ENCODE measurements around the gene OPRD1. TPM values are rescaled to one million over a fixed set of nuclear protein-coding genes. Genes with fewer than 3 reads are reported as not detected.

The OPRD1 gene
- total and polyA plus RNA-seq, 4 donors: 0.01 TPM; not detected in 3

DNA sequence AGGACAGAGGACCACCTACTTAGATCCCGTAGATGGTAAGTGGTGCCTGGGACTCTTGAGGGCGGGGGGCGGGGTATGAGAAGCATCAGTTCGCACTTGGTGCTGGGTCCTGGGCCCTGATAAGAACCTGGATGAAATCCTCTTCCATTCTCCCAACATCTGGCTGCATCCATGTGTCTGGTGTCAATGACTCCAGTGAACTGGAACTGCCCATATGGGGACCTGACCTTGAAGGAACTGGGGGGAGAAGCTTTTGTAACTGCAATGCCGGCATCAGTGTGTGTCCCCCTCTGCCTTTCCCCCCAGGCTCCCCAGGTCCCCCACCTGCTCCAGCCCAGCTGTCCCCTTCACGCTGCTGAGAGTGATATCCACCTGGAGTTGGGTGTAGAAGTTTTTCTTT, 52.7 kb downstream of the OPRD1 start:
- H3K36me3 ChIP-seq (ENCODE audit: control insufficient read depth in 4 of 4, insufficient read depth in 3 of 4, low read depth in 1 of 4, low read length in 3 of 4): no peaks in the 10 kb centered on the region
- WGBS: 79% methylated on average over 6 of the region's 6 CpGs

GRCh38 chr1:28865997-28866650, 54.2 kb downstream of the OPRD1 start:
- WGBS: 84% methylated on average over 10 of the region's 10 CpGs
- DNase-seq (ENCODE audit: low spot score): no peak
- no peak overlapping the region for H3K27ac ChIP-seq (ENCODE audit: low read depth in 1 of 2, low read length in 2 of 2)
- H3K36me3 ChIP-seq (ENCODE audit: control insufficient read depth in 4 of 4, insufficient read depth in 3 of 4, low read depth in 1 of 4, low read length in 3 of 4): no peaks in the 10 kb centered on the region
- TF ChIP-seq RAD21 (IDR thresholded peaks at IDR 0.05): no peak
- no peak for TF ChIP-seq NR2F2 (IDR thresholded peaks at IDR 0.05)
- no peak for TF ChIP-seq FOXA1 (IDR thresholded peaks at IDR 0.05)
- TF ChIP-seq TAF1 (conservative IDR thresholded peaks at IDR 0.05): no peak
- no peak for TF ChIP-seq EGR1 (IDR thresholded peaks at IDR 0.05; ENCODE audit: low read depth in 2 of 2)
- no peak for TF ChIP-seq FOXA2 (IDR thresholded peaks at IDR 0.05)
- TF ChIP-seq, protein P1, sequence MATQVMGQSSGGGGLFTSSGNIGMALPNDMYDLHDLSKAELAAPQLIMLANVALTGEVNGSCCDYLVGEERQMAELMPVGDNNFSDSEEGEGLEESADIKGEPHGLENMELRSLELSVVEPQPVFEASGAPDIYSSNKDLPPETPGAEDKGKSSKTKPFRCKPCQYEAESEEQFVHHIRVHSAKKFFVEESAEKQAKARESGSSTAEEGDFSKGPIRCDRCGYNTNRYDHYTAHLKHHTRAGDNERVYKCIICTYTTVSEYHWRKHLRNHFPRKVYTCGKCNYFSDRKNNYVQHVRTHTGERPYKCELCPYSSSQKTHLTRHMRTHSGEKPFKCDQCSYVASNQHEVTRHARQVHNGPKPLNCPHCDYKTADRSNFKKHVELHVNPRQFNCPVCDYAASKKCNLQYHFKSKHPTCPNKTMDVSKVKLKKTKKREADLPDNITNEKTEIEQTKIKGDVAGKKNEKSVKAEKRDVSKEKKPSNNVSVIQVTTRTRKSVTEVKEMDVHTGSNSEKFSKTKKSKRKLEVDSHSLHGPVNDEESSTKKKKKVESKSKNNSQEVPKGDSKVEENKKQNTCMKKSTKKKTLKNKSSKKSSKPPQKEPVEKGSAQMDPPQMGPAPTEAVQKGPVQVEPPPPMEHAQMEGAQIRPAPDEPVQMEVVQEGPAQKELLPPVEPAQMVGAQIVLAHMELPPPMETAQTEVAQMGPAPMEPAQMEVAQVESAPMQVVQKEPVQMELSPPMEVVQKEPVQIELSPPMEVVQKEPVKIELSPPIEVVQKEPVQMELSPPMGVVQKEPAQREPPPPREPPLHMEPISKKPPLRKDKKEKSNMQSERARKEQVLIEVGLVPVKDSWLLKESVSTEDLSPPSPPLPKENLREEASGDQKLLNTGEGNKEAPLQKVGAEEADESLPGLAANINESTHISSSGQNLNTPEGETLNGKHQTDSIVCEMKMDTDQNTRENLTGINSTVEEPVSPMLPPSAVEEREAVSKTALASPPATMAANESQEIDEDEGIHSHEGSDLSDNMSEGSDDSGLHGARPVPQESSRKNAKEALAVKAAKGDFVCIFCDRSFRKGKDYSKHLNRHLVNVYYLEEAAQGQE (IDR thresholded peaks at IDR 0.05): no peak
- TF ChIP-seq SP1 (IDR thresholded peaks at IDR 0.05): no peak
- TF ChIP-seq HNF4A (conservative IDR thresholded peaks at IDR 0.05): no peak
- no peak for TF ChIP-seq YY1 (IDR thresholded peaks at IDR 0.05)
- no peaks in the 10 kb centered on the region for H3K9me3 ChIP-seq (ENCODE audit: control insufficient read depth in 4 of 4, low read length in 3 of 4)
- H3K9ac ChIP-seq (ENCODE audit: low read depth in 1 of 2, low read length in 2 of 2): no peak overlapping the region
- no peaks in the 10 kb centered on the region for H3K27me3 ChIP-seq (ENCODE audit: control insufficient read depth in 4 of 4, insufficient read depth in 4 of 4, low read length in 3 of 4)
- H3K4me3 ChIP-seq (ENCODE audit: low read depth in 1 of 3, low read length in 3 of 3): no peak overlapping the region
- peaks cover 0 to 2% (median 0%) of the 10 kb centered on the region in 4 donors for H3K4me1 ChIP-seq (ENCODE audit: control insufficient read depth in 4 of 4, insufficient read depth in 4 of 4, low read length in 3 of 4)

More for the DNA sequence above, 52.7 kb downstream of the OPRD1 start:
- TF ChIP-seq MAX (IDR thresholded peaks at IDR 0.05): no peak
- no peak for TF ChIP-seq HNF4A (conservative IDR thresholded peaks at IDR 0.05)
- TF ChIP-seq NR2F2 (IDR thresholded peaks at IDR 0.05): no peak
- TF ChIP-seq, protein P1 (IDR thresholded peaks at IDR 0.05): no peak
- TF ChIP-seq FOXA2 (IDR thresholded peaks at IDR 0.05): no peak
- no peak for TF ChIP-seq SP1 (IDR thresholded peaks at IDR 0.05)
- no peak overlapping the region for H3K27ac ChIP-seq (ENCODE audit: low read depth in 1 of 2, low read length in 2 of 2)
- no peak overlapping the region for H3K9ac ChIP-seq (ENCODE audit: low read depth in 1 of 2, low read length in 2 of 2)
- no peak overlapping the region for H3K4me3 ChIP-seq (ENCODE audit: low read depth in 1 of 3, low read length in 3 of 3)
- no peaks in the 10 kb centered on the region for H3K27me3 ChIP-seq (ENCODE audit: control insufficient read depth in 4 of 4, insufficient read depth in 4 of 4, low read length in 3 of 4)
- no peaks in the 10 kb centered on the region for H3K4me1 ChIP-seq (ENCODE audit: control insufficient read depth in 4 of 4, insufficient read depth in 4 of 4, low read length in 3 of 4)
- H3K9me3 ChIP-seq (ENCODE audit: control insufficient read depth in 4 of 4, low read length in 3 of 4): no peaks in the 10 kb centered on the region
- DNase-seq (ENCODE audit: low spot score): no peak
